ENCODE measurements around the gene KCNJ3. TPM values are rescaled to one million over a fixed set of nuclear protein-coding genes. Genes with fewer than 3 reads are reported as not detected.

KCNJ3 gene
- total and polyA plus RNA-seq, 2 donors (not counting 1 experiment from before 2014, with no cell fraction given) = 0.01 TPM; not detected in 1

DNA sequence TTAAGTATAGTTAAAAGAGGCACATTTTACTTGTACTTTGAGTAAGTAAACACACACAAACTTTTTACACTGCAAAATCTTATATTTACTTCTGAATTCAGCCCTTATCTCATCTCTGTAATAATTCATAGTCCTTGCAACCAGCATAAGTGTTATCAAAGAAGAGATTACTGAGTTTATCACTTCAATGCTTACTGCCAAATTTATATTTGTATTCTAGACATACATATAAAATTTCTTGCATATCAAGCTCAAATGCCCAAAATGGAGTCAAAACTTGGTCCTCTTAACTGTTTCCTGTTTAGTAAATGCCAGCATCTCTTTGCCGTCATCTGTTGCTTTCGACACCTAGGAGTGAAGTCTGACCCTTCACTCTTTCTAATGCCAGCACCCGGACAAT is 21.1 kb upstream of the KCNJ3 start:
- intact Hi-C loops (cut with micrococcal nuclease) = no loop called here
- no peaks in the 10 kb centered on the region for H3K27me3 Mint-ChIP-seq
- H3K9me3 ChIP-seq (ENCODE audit: control extremely low read depth in 1 of 3, control insufficient read depth in 2 of 3, insufficient read depth in 1 of 3, low read length in 2 of 3) = no peaks in the 10 kb centered on the region
- H3K4me3 ChIP-seq (ENCODE audit: control extremely low read depth in 1 of 5, extremely low read depth in 1 of 5, insufficient read depth in 1 of 5, low read depth in 2 of 5, low read length in 4 of 5) = no peak overlapping the region
- H3K27ac ChIP-seq (ENCODE audit: low read length in 2 of 2) = no peak overlapping the region
- no peak for DNase-seq
- H3K27me3 ChIP-seq (replicated peaks in 1 of 4; ENCODE audit: control extremely low read depth in 1 of 4, control insufficient read depth in 3 of 4, insufficient read depth in 4 of 4, low read length in 3 of 4) = no peaks in the 10 kb centered on the region
- H2AFZ ChIP-seq (ENCODE audit: insufficient read depth, low read depth, low read length, poor library complexity, severe bottlenecking) = no peak overlapping the region
- no peak for ATAC-seq (ENCODE audit: low read depth)
- H3K36me3 ChIP-seq (replicated peaks in 1 of 2; ENCODE audit: control extremely low read depth in 1 of 2, control insufficient read depth in 1 of 2, extremely low read depth in 1 of 2, insufficient read depth in 2 of 2, low read length in 1 of 2) = no peaks in the 10 kb centered on the region
- H3K4me2 ChIP-seq (replicated peaks; ENCODE audit: low read depth, low read length, poor library complexity, severe bottlenecking) = no peak overlapping the region
- TF ChIP-seq, protein P1, sequence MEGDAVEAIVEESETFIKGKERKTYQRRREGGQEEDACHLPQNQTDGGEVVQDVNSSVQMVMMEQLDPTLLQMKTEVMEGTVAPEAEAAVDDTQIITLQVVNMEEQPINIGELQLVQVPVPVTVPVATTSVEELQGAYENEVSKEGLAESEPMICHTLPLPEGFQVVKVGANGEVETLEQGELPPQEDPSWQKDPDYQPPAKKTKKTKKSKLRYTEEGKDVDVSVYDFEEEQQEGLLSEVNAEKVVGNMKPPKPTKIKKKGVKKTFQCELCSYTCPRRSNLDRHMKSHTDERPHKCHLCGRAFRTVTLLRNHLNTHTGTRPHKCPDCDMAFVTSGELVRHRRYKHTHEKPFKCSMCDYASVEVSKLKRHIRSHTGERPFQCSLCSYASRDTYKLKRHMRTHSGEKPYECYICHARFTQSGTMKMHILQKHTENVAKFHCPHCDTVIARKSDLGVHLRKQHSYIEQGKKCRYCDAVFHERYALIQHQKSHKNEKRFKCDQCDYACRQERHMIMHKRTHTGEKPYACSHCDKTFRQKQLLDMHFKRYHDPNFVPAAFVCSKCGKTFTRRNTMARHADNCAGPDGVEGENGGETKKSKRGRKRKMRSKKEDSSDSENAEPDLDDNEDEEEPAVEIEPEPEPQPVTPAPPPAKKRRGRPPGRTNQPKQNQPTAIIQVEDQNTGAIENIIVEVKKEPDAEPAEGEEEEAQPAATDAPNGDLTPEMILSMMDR (IDR thresholded peaks at IDR 0.05) = no peak
- no peak for TF ChIP-seq EZH2 (IDR thresholded peaks at IDR 0.05; ENCODE audit: borderline replicate concordance, insufficient read depth, low read depth, low read length, poor library complexity, severe bottlenecking)
- no peaks in the 10 kb centered on the region for H4K20me1 ChIP-seq (ENCODE audit: control insufficient read depth, insufficient read depth, low read length, poor library complexity, severe bottlenecking)
- H3K79me2 ChIP-seq (ENCODE audit: control insufficient read depth, insufficient read depth, low read length) = no peaks in the 10 kb centered on the region
- 100% methylated on average over 3 of the region's 3 CpGs for WGBS (ENCODE audit: insufficient coverage)
- no peaks in the 10 kb centered on the region for H3K4me1 ChIP-seq (ENCODE audit: control insufficient read depth in 2 of 2, insufficient read depth in 2 of 2, low read length in 2 of 2)
- H3K27ac Mint-ChIP-seq = no peak overlapping the region
- CTCF ChIA-PET = no interaction called here
- POLR2A ChIA-PET = no interaction called here
- H3K4me1 Mint-ChIP-seq = no peaks in the 10 kb centered on the region
- H3K9me3 Mint-ChIP-seq (ENCODE audit: insufficient read depth) = no peaks in the 10 kb centered on the region
- no peak overlapping the region for H3K4me3 Mint-ChIP-seq
- H3K9ac ChIP-seq (ENCODE audit: low read length) = no peak overlapping the region

DNA sequence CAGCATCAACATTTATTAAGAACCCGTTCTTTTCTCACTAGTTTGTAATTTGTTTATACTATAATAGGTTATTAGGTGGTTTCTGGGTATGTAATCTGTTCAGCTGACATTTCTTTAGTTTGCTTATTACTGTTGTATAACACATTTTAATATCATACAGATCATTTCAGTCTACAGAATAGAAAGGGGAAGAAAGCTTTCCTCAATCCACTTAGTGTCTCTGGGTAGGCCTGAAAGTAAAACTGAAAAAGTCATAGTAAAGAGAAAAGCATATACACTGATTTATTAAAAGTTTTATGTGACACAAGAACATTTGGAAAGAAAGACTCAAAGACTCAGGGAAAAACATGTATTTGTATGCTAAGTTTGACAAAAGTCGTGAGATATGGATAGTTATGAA is 16.8 kb upstream of the KCNJ3 start:
- ChIA-PET POLR2A (no interaction called here), CTCF (no interaction called here)
- H3K27me3 Mint-ChIP-seq = no peaks in the 10 kb centered on the region
- no peak for ATAC-seq (ENCODE audit: low read depth)
- H3K4me3 Mint-ChIP-seq = no peak overlapping the region
- Histone ChIP-seq H4K20me1 (ENCODE audit: control insufficient read depth, insufficient read depth, low read length, poor library complexity, severe bottlenecking) (no peaks in the 10 kb centered on the region), H3K9ac (ENCODE audit: low read length) (no peak overlapping the region), H3K9me3 (ENCODE audit: control extremely low read depth in 1 of 3, control insufficient read depth in 2 of 3, insufficient read depth in 1 of 3, low read length in 2 of 3) (no peaks in the 10 kb centered on the region), H3K79me2 (ENCODE audit: control insufficient read depth, insufficient read depth, low read length) (no peaks in the 10 kb centered on the region), H3K4me2 (replicated peaks; ENCODE audit: low read depth, low read length, poor library complexity, severe bottlenecking) (no peak overlapping the region), H3K36me3 (replicated peaks in 1 of 2; ENCODE audit: control extremely low read depth in 1 of 2, control insufficient read depth in 1 of 2, extremely low read depth in 1 of 2, insufficient read depth in 2 of 2, low read length in 1 of 2) (no peaks in the 10 kb centered on the region), H3K4me3 (ENCODE audit: control extremely low read depth in 1 of 5, extremely low read depth in 1 of 5, insufficient read depth in 1 of 5, low read depth in 2 of 5, low read length in 4 of 5) (no peak overlapping the region), H3K27me3 (replicated peaks in 1 of 4; ENCODE audit: control extremely low read depth in 1 of 4, control insufficient read depth in 3 of 4, insufficient read depth in 4 of 4, low read length in 3 of 4) (no peaks in the 10 kb centered on the region), H3K27ac (ENCODE audit: low read length in 2 of 2) (no peak overlapping the region), H2AFZ (ENCODE audit: insufficient read depth, low read depth, low read length, poor library complexity, severe bottlenecking) (no peak overlapping the region), H3K4me1 (ENCODE audit: control insufficient read depth in 2 of 2, insufficient read depth in 2 of 2, low read length in 2 of 2) (no peaks in the 10 kb centered on the region)
- DNase-seq = no peak
- 83% methylated on average over 1 of the region's 2 CpGs for whole genome bisulfite sequencing (ENCODE audit: insufficient coverage)
- intact Hi-C loops (cut with micrococcal nuclease) = no loop called here
- H3K27ac Mint-ChIP-seq = no peak overlapping the region
- H3K9me3 Mint-ChIP-seq (ENCODE audit: insufficient read depth) = no peaks in the 10 kb centered on the region
- H3K4me1 Mint-ChIP-seq = no peaks in the 10 kb centered on the region
- TF ChIP-seq, protein P1 (IDR thresholded peaks at IDR 0.05) = no peak
- TF ChIP-seq EZH2 (IDR thresholded peaks at IDR 0.05; ENCODE audit: borderline replicate concordance, insufficient read depth, low read depth, low read length, poor library complexity, severe bottlenecking) = no peak

Data from B cell (primary cell).